HepG2 (cell line): ENCODE measurements around the gene RASGRP2. TPM values are rescaled to one million over a fixed set of nuclear protein-coding genes. Genes with fewer than 3 reads are reported as not detected.
A peak's percentile ranks its signal among the peaks of the same experiment; 100 is the strongest.

ENCODE experiments used
- ATAC-seq: fragments of 200-7000 bp; cut with Tn5 transposase; 3 replicates; pipeline ENCODE4 v1.9.1; 2020; ENCODE audit warnings: mild to moderate bottlenecking, moderate library complexity
- BruUV-seq: library from RNA; stranded (reverse); fragments of 400-500 nt; replicated peaks from 2 replicates; lab custom pipeline; 2021; lab: Mats Ljungman, UMichigan
- CTCF ChIA-PET: fragments of 300-600 bp; formaldehyde crosslinking; extraction: SDS; loops from one replicate; lab custom pipeline; 2021; ENCODE audit warnings: low total read pairs, inconsistent platforms, low intra/inter-chr PET ratio; lab: Yijun Ruan, JAX
- POLR2A ChIA-PET: fragments of 350-600 bp; sonication (Branson Sonifier 250); formaldehyde crosslinking; loops from one replicate; lab custom pipeline; 2020; ENCODE audit warnings: antibody characterized with exemption, inconsistent platforms; lab: Yijun Ruan, JAX
- DNase-seq: peaks from one replicate; pipeline ENCODE4 v3.0.0-alpha.2; 2015; ENCODE audit warnings: low spot score
- FAIRE-seq: peaks from 3 replicates; lab custom pipeline; 2011; peaks lifted over from hg19 to GRCh38; lab: Jason Lieb, UNC
- H2AFZ ChIP-seq: one replicate; pipeline ENCODE4 v1.6.1; 2011; ENCODE audit warnings: low read length, inconsistent platforms
- H3K27ac ChIP-seq: fragments of 300-600 bp; 3 replicates; pipeline ENCODE4 v1.8.0; 2011; ENCODE audit warnings: mixed run types, mild to moderate bottlenecking, mixed read lengths, low read length, inconsistent platforms; ENCODE audit not compliant: insufficient read depth; ENCODE audit errors: extremely low read length
- H3K27me3 ChIP-seq, 2 experiments: fragments of 200-600 bp in 1 of 2; 2 replicates in 1 of 2; 3 replicates in 1 of 2; pipeline versions ENCODE4 v1.6.0 to v1.8.0; 2011; ENCODE audit warnings: low read length in 2 of 2, mild to moderate bottlenecking in 2 of 2, moderate library complexity in 2 of 2, inconsistent platforms in 1 of 2; ENCODE audit not compliant: insufficient read depth in 2 of 2, control insufficient read depth in 1 of 2
- H3K36me3 ChIP-seq, 2 experiments: fragments of 200-600 bp in 1 of 2; replicated peaks in 1 of 2; 2 replicates in 1 of 2; 3 replicates in 1 of 2; pipeline versions ENCODE4 v1.5.1 to v1.8.0; 2011; ENCODE audit warnings: low read length in 2 of 2, inconsistent platforms in 1 of 2; ENCODE audit not compliant: insufficient read depth in 2 of 2, control insufficient read depth in 1 of 2
- H3K4me1 ChIP-seq: 2 replicates; pipeline ENCODE4 v1.5.1; 2012; ENCODE audit warnings: low read length, inconsistent platforms; ENCODE audit not compliant: insufficient read depth
- H3K4me2 ChIP-seq: 2 replicates; pipeline ENCODE4 v1.6.0; 2011; ENCODE audit warnings: low read depth, low read length, inconsistent platforms
- H3K4me3 ChIP-seq, 3 experiments: fragments of 200-600 bp in 1 of 3; sonication (generic), shearing (Covaris generic) in 1 of 3; replicated peaks in 1 of 3; 2 replicates each; pipeline ENCODE4 v1.5.1; 2011 to 2016; ENCODE audit warnings: low read length in 3 of 3, inconsistent platforms in 2 of 3, low read depth in 2 of 3, mild to moderate bottlenecking in 2 of 3, control low read depth in 1 of 3, mixed read lengths in 1 of 3; ENCODE audit not compliant: insufficient read depth in 1 of 3
- H3K79me2 ChIP-seq: one replicate; pipeline ENCODE4 v1.6.1; 2011; ENCODE audit warnings: low read length, inconsistent platforms; ENCODE audit not compliant: insufficient read depth
- H3K9ac ChIP-seq: 2 replicates; pipeline ENCODE4 v1.6.0; 2011; ENCODE audit warnings: mild to moderate bottlenecking, low read depth, low read length, inconsistent platforms; ENCODE audit not compliant: insufficient read depth
- H3K9me3 ChIP-seq: 2 replicates; pipeline ENCODE4 v1.5.1; 2012; ENCODE audit warnings: mild to moderate bottlenecking, low read length
- H4K20me1 ChIP-seq: 2 replicates; pipeline ENCODE4 v1.6.0; 2011; ENCODE audit warnings: inconsistent platforms, mild to moderate bottlenecking, low read length, moderate library complexity; ENCODE audit not compliant: insufficient read depth
- CBFB ChIP-seq: sonication (generic); formaldehyde crosslinking; IDR thresholded peaks from 2 replicates; pipeline ENCODE4 v1.4.0; 2020; ENCODE audit warnings: missing genetic modification reagents
- CHD2 ChIP-seq: IDR thresholded peaks from 2 replicates; pipeline ENCODE4 v1.6.1; 2011; ENCODE audit warnings: low read depth, low read length, improper control_type of control experiment
- E2F2 ChIP-seq: sonication (generic); formaldehyde crosslinking; IDR thresholded peaks from 2 replicates; pipeline ENCODE4 v1.4.0; 2020; ENCODE audit warnings: missing genetic modification reagents, borderline replicate concordance
- HNF1B ChIP-seq: sonication (generic); formaldehyde crosslinking; IDR thresholded peaks from 2 replicates; pipeline ENCODE4 v1.5.1; 2020; ENCODE audit warnings: mild to moderate bottlenecking, moderate library complexity, missing genetic modification reagents
- IKZF4 ChIP-seq: sonication (generic); formaldehyde crosslinking; IDR thresholded peaks from 2 replicates; pipeline ENCODE4 v1.5.1; 2020; ENCODE audit warnings: borderline replicate concordance, mild to moderate bottlenecking, low read depth, missing genetic modification reagents; ENCODE audit errors: not compliant biosample characterization
- STAG1 ChIP-seq: sonication (generic); formaldehyde crosslinking; IDR thresholded peaks from 2 replicates; pipeline ENCODE4 v1.4.0; 2020; ENCODE audit warnings: missing genetic modification reagents
- SUZ12 ChIP-seq: fragments of 150-350 bp; IDR thresholded peaks from 2 replicates; pipeline ENCODE4 v1.6.1; 2014; ENCODE audit warnings: low read depth, low read length
- TRIM22 ChIP-seq: fragments of 450-650 bp; IDR thresholded peaks from 2 replicates; pipeline ENCODE4 v1.6.1; 2017
- ZNF574 ChIP-seq: sonication (generic); formaldehyde crosslinking; IDR thresholded peaks from 2 replicates; pipeline ENCODE4 v1.4.0; 2020; ENCODE audit warnings: missing genetic modification reagents
- ZNF761 ChIP-seq: sonication (generic); formaldehyde crosslinking; conservative IDR thresholded peaks from 2 replicates; pipeline ENCODE4 v1.4.0; 2020; ENCODE audit warnings: mild to moderate bottlenecking, missing genetic modification reagents
- ZNF768 ChIP-seq: sonication (generic); formaldehyde crosslinking; IDR thresholded peaks from 2 replicates; pipeline ENCODE4 v1.4.0; 2020; ENCODE audit warnings: missing genetic modification reagents
- WGBS: methylation state at CpG from one replicate; pipeline ENCODE4 v1.1.6; 2017; ENCODE audit warnings: low lambda C conversion rate; 5-methylcytosine and 5-hydroxymethylcytosine counted together
- in situ Hi-C: cut with HindIII; loops from 2 replicates; pipeline ENCODE4 v1.10.0; 2017; ENCODE audit warnings: low pct_unique_long_range_greater_than_20kb; ENCODE audit not compliant: extremely low pct_ligation_motif_present
- intact Hi-C: fragments of 100-400 bp; cut with micrococcal nuclease; formaldehyde crosslinking; loops from one replicate; pipeline ENCODE4 v1.10.0; 2022; ENCODE audit not compliant: unreplicated experiment
- polyA plus RNA-seq, 8 experiments: library from polyadenylated mRNA; depleted of rRNA in 3 of 8; stranded (reverse) in 7 of 8; unstranded in 1 of 8; fragments of >200 nt; fragmentation: Illumina TruSeq in 4 of 8; extraction: Trizol in 4 of 8; gene quantifications; 2 replicates each; pipeline versions ENCODE4 v1.2.1 to v1.2.3, GENCODE V29; 2011 to 2016; ENCODE audit warnings: low read depth in 4 of 8, missing spikeins in 1 of 8, mixed read lengths in 1 of 8; ENCODE audit not compliant: insufficient read depth in 1 of 8
- total RNA-seq, 5 experiments: library from RNA; depleted of rRNA; stranded (reverse); fragments of >200 nt; fragmentation: Illumina TruSeq; extraction: Trizol; gene quantifications; 2 replicates each; pipeline ENCODE4 v1.2.3, GENCODE V29; 2016; ENCODE audit warnings: low read depth in 1 of 5
- TF ChIP-seq, protein P1 (sequence below): sonication (generic); formaldehyde crosslinking; IDR thresholded peaks from 2 replicates; pipeline ENCODE4 v1.5.0; 2020; ENCODE audit warnings: missing genetic modification reagents, mild to moderate bottlenecking, borderline replicate concordance
- TF ChIP-seq, protein P2 (sequence below): IDR thresholded peaks from 2 replicates; pipeline ENCODE4 v1.6.1; 2016; ENCODE audit warnings: control low read depth

The RASGRP2 gene
- total and polyA plus RNA-seq, 2 of the 13 experiments (the other 11 are each of a cell fraction or from before 2014, with no cell fraction given): 0.61 TPM; not detected in 1

DNA sequence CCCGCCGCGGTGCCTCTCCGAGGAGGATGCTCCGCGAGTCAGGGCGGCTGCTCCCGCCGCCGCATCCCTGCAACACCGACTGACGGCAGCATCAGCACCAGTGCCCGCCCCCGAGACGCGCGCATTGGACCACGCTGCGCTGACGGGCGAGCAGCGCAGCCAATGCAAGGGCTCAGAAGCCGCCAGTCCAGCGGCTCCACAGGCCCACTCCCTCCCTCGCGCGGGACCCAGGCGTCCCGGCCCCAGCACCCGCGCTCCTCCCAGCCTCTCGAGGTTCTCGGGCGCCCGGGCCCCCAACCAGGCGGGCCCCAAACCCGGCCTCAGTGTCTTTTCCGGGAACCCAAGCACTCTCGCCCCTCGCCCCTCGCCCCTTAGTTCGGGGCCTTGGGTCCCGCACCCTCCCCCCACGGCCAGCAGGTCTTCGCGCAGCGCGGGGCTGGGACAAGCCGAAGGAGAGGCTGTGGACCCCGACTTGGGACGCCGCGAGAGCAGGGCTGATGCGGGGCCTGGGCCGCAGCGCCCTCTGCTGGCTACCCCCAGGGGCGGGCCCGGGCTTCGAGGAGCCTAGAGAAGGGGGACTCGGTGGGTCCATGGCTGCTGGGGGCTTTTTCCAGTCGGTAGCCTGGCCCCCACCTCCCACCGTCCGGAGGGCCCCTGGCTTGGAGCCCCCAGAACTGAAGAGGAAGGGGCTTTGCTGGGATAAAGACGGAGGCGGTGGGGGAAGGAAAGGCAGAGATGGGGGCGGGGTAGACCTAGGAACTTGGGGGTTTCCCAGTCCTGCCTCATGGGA is 20.6 kb downstream of the RASGRP2 start, which contains the start of gene NRXN2:
TSS of gene NRXN2 (minus strand) at position 81 of the 790 bp plus-strand sequence. CDS start 9,498 bp downstream, outside the sequence.
- Histone ChIP-seq H3K4me1 (peaks cover 34% of the 10 kb centered on the region), H3K4me3 (peak within 1 kb of the TSS; percentile 50 to 68 (median 51); a peak in 5 of 6 replicates), H3K4me2 (peak within 1 kb of the TSS; percentile 58), H3K9me3 (no peaks in the 10 kb centered on the region), H3K36me3 (no peaks in the 10 kb centered on the region), H3K27ac (no peak within 1 kb of the TSS), H2AFZ (no peak within 1 kb of the TSS), H4K20me1 (no peaks in the 10 kb centered on the region), H3K27me3 (peaks cover 3 to 39% of the 10 kb centered on the region in 2 experiments), H3K79me2 (no peaks in the 10 kb centered on the region), H3K9ac (no peak within 1 kb of the TSS)
- CTCF ChIA-PET: interaction anchor here (0.8 to 1.4 kb wide), 2 partner anchors 35 kb away, joined by 4 read pairs; no protein-coding TSS in a partner anchor
- WGBS: 33% methylated on average over 8 of the region's 66 CpGs
- in situ Hi-C loops (no loop called here), intact Hi-C loops (no loop called here)
- FAIRE-seq (no peak), DNase-seq (peak; percentile 34), ATAC-seq (peak; percentile 81)
- POLR2A ChIA-PET: no interaction called here
- BruUV-seq: no TSS peak
- TF ChIP-seq ZNF574 (peak; percentile 44; the same call in 1 of the 2 replicates), ZNF761 (CRISPR knock-in tag) (no peak), E2F2 (CRISPR knock-in tag) (no peak), TRIM22 (no peak), STAG1 (CRISPR knock-in tag) (peak; percentile 56), ZNF768 (CRISPR knock-in tag) (peak; percentile 14; the same call in 1 of the 2 replicates), CBFB (CRISPR knock-in tag) (0 out of 2 replicates have a peak, but pooled peaks have one; percentile 19), HNF1B (CRISPR knock-in tag) (no peak), IKZF4 (no peak), CHD2 (0 out of 2 replicates have a peak, but pooled peaks have one; percentile 32), SUZ12 (no peak)
- TF ChIP-seq, protein P1, sequence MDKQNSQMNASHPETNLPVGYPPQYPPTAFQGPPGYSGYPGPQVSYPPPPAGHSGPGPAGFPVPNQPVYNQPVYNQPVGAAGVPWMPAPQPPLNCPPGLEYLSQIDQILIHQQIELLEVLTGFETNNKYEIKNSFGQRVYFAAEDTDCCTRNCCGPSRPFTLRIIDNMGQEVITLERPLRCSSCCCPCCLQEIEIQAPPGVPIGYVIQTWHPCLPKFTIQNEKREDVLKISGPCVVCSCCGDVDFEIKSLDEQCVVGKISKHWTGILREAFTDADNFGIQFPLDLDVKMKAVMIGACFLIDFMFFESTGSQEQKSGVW (CRISPR knock-in tag): no peak
- TF ChIP-seq, protein P2, sequence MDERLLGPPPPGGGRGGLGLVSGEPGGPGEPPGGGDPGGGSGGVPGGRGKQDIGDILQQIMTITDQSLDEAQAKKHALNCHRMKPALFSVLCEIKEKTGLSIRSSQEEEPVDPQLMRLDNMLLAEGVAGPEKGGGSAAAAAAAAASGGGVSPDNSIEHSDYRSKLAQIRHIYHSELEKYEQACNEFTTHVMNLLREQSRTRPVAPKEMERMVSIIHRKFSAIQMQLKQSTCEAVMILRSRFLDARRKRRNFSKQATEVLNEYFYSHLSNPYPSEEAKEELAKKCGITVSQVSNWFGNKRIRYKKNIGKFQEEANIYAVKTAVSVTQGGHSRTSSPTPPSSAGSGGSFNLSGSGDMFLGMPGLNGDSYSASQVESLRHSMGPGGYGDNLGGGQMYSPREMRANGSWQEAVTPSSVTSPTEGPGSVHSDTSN (CRISPR knock-in tag): peak; percentile 86
